Neural progenitor cell (in vitro differentiated cells): ENCODE data around the gene RNF34. TPM values are rescaled to one million over a fixed set of nuclear protein-coding genes. Genes with fewer than 3 reads are reported as not detected.

Experiments used
- DNase-seq: peaks from one replicate; pipeline ENCODE4 v3.0.0-alpha.2; 2016; ENCODE audit warnings: low spot score
- H2AFZ ChIP-seq: fragments of 200-600 bp; sonication (generic); replicated peaks from 2 replicates; pipeline ENCODE4 v1.6.1; 2016; ENCODE audit warnings: antibody characterized with exemption
- H3F3A ChIP-seq: fragments of 200-600 bp; sonication (generic); 2 replicates; pipeline ENCODE4 v1.6.1; 2016; ENCODE audit warnings: antibody characterized with exemption, low read depth
- H3K27ac ChIP-seq: fragments of 200-600 bp; sonication (generic); 2 replicates; pipeline ENCODE4 v1.5.1; 2016; ENCODE audit warnings: mild to moderate bottlenecking
- H3K27me3 ChIP-seq: fragments of 200-600 bp; sonication (generic); 2 replicates; pipeline ENCODE4 v1.6.1; 2016; ENCODE audit warnings: mild to moderate bottlenecking, moderate library complexity
- H3K36me3 ChIP-seq: fragments of 200-600 bp; sonication (generic); 2 replicates; pipeline ENCODE4 v1.5.1; 2016
- H3K4me1 ChIP-seq: fragments of 200-600 bp; sonication (generic); 2 replicates; pipeline ENCODE4 v1.6.1; 2016; ENCODE audit warnings: mixed run types
- H3K4me2 ChIP-seq: fragments of 200-600 bp; sonication (generic); 2 replicates; pipeline ENCODE4 v1.6.1; 2016
- H3K4me3 ChIP-seq: fragments of 200-600 bp; sonication (generic); 2 replicates; pipeline ENCODE4 v1.5.1; 2016
- H3K79me2 ChIP-seq: fragments of 200-600 bp; sonication (generic); 2 replicates; pipeline ENCODE4 v1.6.1; 2016; ENCODE audit warnings: low read depth
- H3K9ac ChIP-seq: fragments of 200-600 bp; sonication (generic); 2 replicates; pipeline ENCODE4 v1.6.1; 2016
- H3K9me3 ChIP-seq: fragments of 200-600 bp; sonication (generic); 2 replicates; pipeline ENCODE4 v1.5.1; 2016; ENCODE audit warnings: low read depth
- H4K20me1 ChIP-seq: fragments of 200-600 bp; sonication (generic); 2 replicates; pipeline ENCODE4 v1.6.1; 2016; ENCODE audit warnings: low read depth
- H3K27ac Mint-ChIP-seq: 3 replicates; pipeline ENCODE4 v1.8.0; 2021; ENCODE audit warnings: mixed read lengths
- H3K27me3 Mint-ChIP-seq: 2 replicates; pipeline ENCODE4 v1.8.0; 2022; ENCODE audit warnings: low read depth, mild to moderate bottlenecking, inconsistent platforms, moderate library complexity, mixed read lengths; ENCODE audit not compliant: insufficient read depth
- H3K36me3 Mint-ChIP-seq: 3 replicates; pipeline ENCODE4 v1.8.0; 2021; ENCODE audit warnings: mixed read lengths
- H3K4me1 Mint-ChIP-seq: 3 replicates; pipeline ENCODE4 v1.8.0; 2021; ENCODE audit warnings: mixed read lengths
- H3K4me3 Mint-ChIP-seq: 3 replicates; pipeline ENCODE4 v1.8.0; 2021; ENCODE audit warnings: mild to moderate bottlenecking, moderate library complexity, mixed read lengths
- H3K9me3 Mint-ChIP-seq: 3 replicates; pipeline ENCODE4 v1.8.0; 2020; ENCODE audit warnings: mixed read lengths
- CTCF ChIP-seq: fragments of 200-600 bp; sonication (generic); IDR thresholded peaks from 2 replicates; pipeline ENCODE4 v1.5.1; 2017; ENCODE audit warnings: antibody characterized with exemption, mild to moderate bottlenecking
- EZH2 ChIP-seq: fragments of 200-600 bp; sonication (generic); IDR thresholded peaks from 2 replicates; pipeline ENCODE4 v1.6.1; 2017; ENCODE audit warnings: antibody characterized with exemption, mild to moderate bottlenecking, moderate library complexity
- EZH2phosphoT487 ChIP-seq: fragments of 200-600 bp; sonication (generic); IDR thresholded peaks from 2 replicates; pipeline ENCODE4 v1.6.1; 2017; ENCODE audit warnings: antibody characterized with exemption
- total RNA-seq: library from RNA; depleted of rRNA; stranded (reverse); fragments of >200 nt; gene quantifications from 2 replicates; pipeline ENCODE4 v1.2.3, GENCODE V29; 2015; ENCODE audit warnings: low replicate concordance

RNF34 gene
- total RNA-seq, 1 donor from 2014 or later = 57.8 TPM

GRCh38 chr12:121452985-121453360 is 53.1 kb downstream of the RNF34 start:
- no peak for TF ChIP-seq EZH2
- no peak for TF ChIP-seq EZH2phosphoT487
- TF ChIP-seq CTCF = no peak
- Histone ChIP-seq H2AFZ (no peak overlapping the region), H3K9ac (no peak overlapping the region), H3K79me2 (peaks cover 53% of the 10 kb centered on the region), H3K4me3 (no peak overlapping the region), H3K4me1 (no peaks in the 10 kb centered on the region), H3F3A (no peaks in the 10 kb centered on the region), H3K36me3 (no peaks in the 10 kb centered on the region), H3K9me3 (no peaks in the 10 kb centered on the region), H3K27ac (no peak overlapping the region), H3K27me3 (no peaks in the 10 kb centered on the region), H3K4me2 (no peak overlapping the region), H4K20me1 (peaks cover 64% of the 10 kb centered on the region)
- no peak overlapping the region for H3K4me3 Mint-ChIP-seq
- peaks cover 26% of the 10 kb centered on the region for H3K36me3 Mint-ChIP-seq
- no peaks in the 10 kb centered on the region for H3K9me3 Mint-ChIP-seq
- H3K27me3 Mint-ChIP-seq = peaks cover 9% of the 10 kb centered on the region
- no peak for DNase-seq
- no peak overlapping the region for H3K27ac Mint-ChIP-seq
- peaks cover 15% of the 10 kb centered on the region for H3K4me1 Mint-ChIP-seq

- H3K36me3 Mint-ChIP-seq = peaks cover 22% of the 10 kb centered on the region
- no peaks in the 10 kb centered on the region for H3K9me3 ChIP-seq
- no peak overlapping the region for H2AFZ ChIP-seq
- H3K4me2 ChIP-seq = no peak overlapping the region
- H3K4me1 Mint-ChIP-seq = peaks cover 12% of the 10 kb centered on the region
- no peak overlapping the region for H3K4me3 ChIP-seq
- peaks cover 64% of the 10 kb centered on the region for H4K20me1 ChIP-seq
- peaks cover 6% of the 10 kb centered on the region for H3K27me3 Mint-ChIP-seq
- H3K27ac Mint-ChIP-seq = no peak overlapping the region
- H3K9ac ChIP-seq = no peak overlapping the region
- no peaks in the 10 kb centered on the region for H3K4me1 ChIP-seq
- TF ChIP-seq CTCF (no peak), EZH2 (no peak)
- DNase-seq = no peak
- H3K9me3 Mint-ChIP-seq = no peaks in the 10 kb centered on the region
- H3K27ac ChIP-seq = no peak overlapping the region
- no peaks in the 10 kb centered on the region for H3K36me3 ChIP-seq
- no peaks in the 10 kb centered on the region for H3K27me3 ChIP-seq
- H3F3A ChIP-seq = no peaks in the 10 kb centered on the region
- no peak overlapping the region for H3K4me3 Mint-ChIP-seq
- peaks cover 58% of the 10 kb centered on the region for H3K79me2 ChIP-seq
Observed at GRCh38 chr12:121453629-121454028, 53.7 kb downstream of the RNF34 start.

- Mint-ChIP-seq H3K27ac (peak overlapping the region; percentile 76), H3K36me3 (peaks cover 23% of the 10 kb centered on the region), H3K4me3 (no peak overlapping the region), H3K9me3 (peaks cover 3% of the 10 kb centered on the region), H3K27me3 (peaks cover 6% of the 10 kb centered on the region), H3K4me1 (peaks cover 12% of the 10 kb centered on the region)
- H3K27ac ChIP-seq = no peak overlapping the region
- DNase-seq = no peak
- no peak overlapping the region for H3K4me3 ChIP-seq
- H3K4me1 ChIP-seq = no peaks in the 10 kb centered on the region
- no peaks in the 10 kb centered on the region for H3K9me3 ChIP-seq
- no peak overlapping the region for H3K9ac ChIP-seq
- TF ChIP-seq CTCF = no peak
- no peak for TF ChIP-seq EZH2
- no peak for TF ChIP-seq EZH2phosphoT487
- H3K36me3 ChIP-seq = no peaks in the 10 kb centered on the region
- no peak overlapping the region for H2AFZ ChIP-seq
- H3F3A ChIP-seq = no peaks in the 10 kb centered on the region
- H3K4me2 ChIP-seq = no peak overlapping the region
- H4K20me1 ChIP-seq = peaks cover 55% of the 10 kb centered on the region
- H3K27me3 ChIP-seq = no peaks in the 10 kb centered on the region
- H3K79me2 ChIP-seq = peaks cover 63% of the 10 kb centered on the region
Observed at GRCh38 chr12:121454921-121455320, 55.0 kb downstream of the RNF34 start.
